GM19468 (cell line): ENCODE results near the gene ADAM8.

Experiments used
- ATAC-seq: cut with Tn5 transposase; IDR thresholded peaks from one replicate; pipeline ENCODE4 v1.9.1; 2021; ENCODE audit warnings: mild to moderate bottlenecking, moderate library complexity, moderate number of reproducible peaks; ENCODE audit not compliant: unreplicated experiment; ENCODE audit errors: extremely low read depth

ADAM8 gene

GRCh38 chr10:133283931-133284330, 7.3 kb upstream of the ADAM8 start:
- ATAC-seq = no peak

- ATAC-seq = no peak
These were observed 6.2 kb upstream of the ADAM8 start for GRCh38 chr10:133282846-133283390.

GRCh38 chr10:133281628-133282372, 5.1 kb upstream of the ADAM8 start:
- ATAC-seq = no peak

GRCh38 chr10:133281084-133281483, 4.4 kb upstream of the ADAM8 start:
- no peak for ATAC-seq

GRCh38 chr10:133280391-133281059, 3.9 kb upstream of the ADAM8 start:
- ATAC-seq = no peak

GRCh38 chr10:133279326-133280226, 2.9 kb upstream of the ADAM8 start:
- ATAC-seq = no peak

GRCh38 chr10:133278577-133279265, 2.1 kb upstream of the ADAM8 start:
- no peak for ATAC-seq

- ATAC-seq = no peak
These were observed 1.4 kb upstream of the ADAM8 start for GRCh38 chr10:133277993-133278576.

- ATAC-seq = no peak
These were observed 767 bp upstream of the ADAM8 start for GRCh38 chr10:133277277-133277992.

- ATAC-seq = no peak
These were observed 601 bp downstream of the ADAM8 start for GRCh38 chr10:133276100-133276434.

- ATAC-seq = no peak
These were observed 980 bp downstream of the ADAM8 start for GRCh38 chr10:133275684-133276092.

- peak; percentile 47 for ATAC-seq
These were observed 1.7 kb downstream of the ADAM8 start for GRCh38 chr10:133274751-133275683.

GRCh38 chr10:133273534-133274143, 3.0 kb downstream of the ADAM8 start:
- ATAC-seq = no peak

- no peak for ATAC-seq
These were observed 3.7 kb downstream of the ADAM8 start for GRCh38 chr10:133272964-133273420.

- ATAC-seq = no peak
These were observed 4.2 kb downstream of the ADAM8 start for GRCh38 chr10:133272301-133272963.

- no peak for ATAC-seq
These were observed 5.0 kb downstream of the ADAM8 start for GRCh38 chr10:133271521-133272300.
